Keratinocyte (primary cell): ENCODE measurements around the gene RHOBTB1. TPM values are rescaled to one million over a fixed set of nuclear protein-coding genes. Genes with fewer than 3 reads are reported as not detected.

Experiments
- DNase-seq: peaks from one replicate; pipeline ENCODE4 v3.0.0-alpha.2; 2011; ENCODE audit warnings: low read depth, missing footprints, low spot score
- FAIRE-seq: peaks from 2 replicates; lab custom pipeline; 2011; peaks lifted over from hg19 to GRCh38; lab: Jason Lieb, UNC
- H2AFZ ChIP-seq: 2 replicates; pipeline ENCODE4 v1.6.0; 2012; ENCODE audit warnings: low read length, control low read depth, inconsistent platforms; ENCODE audit not compliant: control insufficient read depth
- H3K27ac ChIP-seq: 2 replicates; pipeline ENCODE4 v1.5.1; 2011; ENCODE audit warnings: low read length; ENCODE audit not compliant: control insufficient read depth, insufficient read depth
- H3K27me3 ChIP-seq: 3 replicates; pipeline ENCODE4 v1.6.0; 2011; ENCODE audit warnings: low read length; ENCODE audit not compliant: control insufficient read depth, insufficient read depth; ENCODE audit errors: extremely low read depth
- H3K36me3 ChIP-seq, 2 experiments: 2 replicates in 1 of 2; 3 replicates in 1 of 2; pipeline ENCODE4 v1.5.1; 2011; ENCODE audit warnings: low read length in 2 of 2, mild to moderate bottlenecking in 1 of 2; ENCODE audit not compliant: control insufficient read depth in 2 of 2, insufficient read depth in 2 of 2; ENCODE audit errors: extremely low read depth in 1 of 2
- H3K4me1 ChIP-seq: 3 replicates; pipeline ENCODE4 v1.5.1; 2011; ENCODE audit warnings: low read length; ENCODE audit not compliant: control insufficient read depth, insufficient read depth; ENCODE audit errors: extremely low read depth
- H3K4me2 ChIP-seq: 3 replicates; pipeline ENCODE4 v1.6.0; 2011; ENCODE audit warnings: low read depth, low read length; ENCODE audit not compliant: control insufficient read depth, insufficient read depth; ENCODE audit errors: extremely low read depth
- H3K4me3 ChIP-seq, 3 experiments: fragments of 200-600 bp in 1 of 3; sonication (generic) in 1 of 3; 2 replicates in 2 of 3; 3 replicates in 1 of 3; pipeline ENCODE4 v1.5.1; 2011 to 2016; ENCODE audit warnings: low read length in 3 of 3, mild to moderate bottlenecking in 3 of 3, control low read depth in 2 of 3, inconsistent platforms in 1 of 3, low read depth in 1 of 3, mixed read lengths in 1 of 3, mixed run types in 1 of 3, moderate library complexity in 1 of 3; ENCODE audit not compliant: control insufficient read depth in 2 of 3, insufficient read depth in 2 of 3; ENCODE audit errors: extremely low read depth in 1 of 3
- H3K79me2 ChIP-seq: 2 replicates; pipeline ENCODE4 v1.6.0; 2012; ENCODE audit warnings: low read length; ENCODE audit not compliant: control insufficient read depth, insufficient read depth
- H3K9ac ChIP-seq: 3 replicates; pipeline ENCODE4 v1.6.0; 2011; ENCODE audit warnings: low read length; ENCODE audit not compliant: control insufficient read depth, insufficient read depth; ENCODE audit errors: extremely low read depth
- H3K9me1 ChIP-seq: 3 replicates; pipeline ENCODE4 v1.6.0; 2011; ENCODE audit warnings: low read length; ENCODE audit not compliant: control insufficient read depth, insufficient read depth; ENCODE audit errors: extremely low read depth
- H3K9me3 ChIP-seq: 2 replicates; pipeline ENCODE4 v1.5.1; 2012; ENCODE audit warnings: low read depth, low read length; ENCODE audit not compliant: control insufficient read depth
- H4K20me1 ChIP-seq: 3 replicates; pipeline ENCODE4 v1.6.0; 2011; ENCODE audit warnings: low read length; ENCODE audit not compliant: control insufficient read depth, insufficient read depth; ENCODE audit errors: extremely low read depth
- CTCF ChIP-seq, 3 experiments: IDR thresholded peaks in 1 of 3; conservative IDR thresholded peaks in 1 of 3; optimal IDR thresholded peaks in 1 of 3; 2 replicates in 2 of 3; 3 replicates in 1 of 3; pipeline versions ENCODE3 to v1.5.1; 2011; ENCODE audit warnings: low read length in 3 of 3, mild to moderate bottlenecking in 3 of 3, moderate library complexity in 2 of 3, control low read depth in 1 of 3, inconsistent platforms in 1 of 3; ENCODE audit not compliant: insufficient read depth in 2 of 3; ENCODE audit errors: extremely low read depth in 1 of 3
- EZH2 ChIP-seq: IDR thresholded peaks from one replicate; pipeline ENCODE4 v1.6.1; 2012; ENCODE audit warnings: inconsistent platforms, mild to moderate bottlenecking, low read length, moderate library complexity
- dilution Hi-C: fragments of 300-500 bp; cut with MboI; formaldehyde crosslinking; loops from one replicate; pipeline ENCODE4 v1.7.0; 2020; ENCODE audit warnings: low sequenced_read_pairs; ENCODE audit not compliant: extremely low pct_ligation_motif_present
- polyA plus RNA-seq, 5 experiments: library from polyadenylated mRNA; depleted of rRNA in 3 of 5; stranded (reverse) in 3 of 5; stranded (forward) in 1 of 5; unstranded in 1 of 5; fragments of >200 nt; gene quantifications; 1 replicate in 1 of 5; 2 replicates in 3 of 5; 3 replicates in 1 of 5; pipeline versions ENCODE4 v1.2.1 to v1.2.3, GENCODE V29; 2011 to 2012; ENCODE audit warnings: missing spikeins in 2 of 5, low read depth in 1 of 5, low replicate concordance in 1 of 5

The RHOBTB1 gene
- polyA plus RNA-seq, 1 donor (not counting 4 experiments of a cell fraction or from before 2014, with no cell fraction given) = 4.6 TPM

- Histone ChIP-seq H2AFZ (peak overlapping the region; percentile 90), H3K79me2 (no peaks in the 10 kb centered on the region)
These were observed 1.1 kb downstream of the RHOBTB1 start for GRCh38 chr10:60942788-60943315.

GRCh38 chr10:60942134-60942787 is 1.7 kb downstream of the RHOBTB1 start:
- no peak for TF ChIP-seq EZH2
- TF ChIP-seq CTCF (optimal IDR thresholded peaks at IDR 0.05 in 1 of 3, IDR thresholded peaks at IDR 0.05 in 1 of 3, conservative IDR thresholded peaks at IDR 0.05 in 1 of 3; ENCODE audit: extremely low read depth in 1 of 3, insufficient read depth in 2 of 3, low read length in 3 of 3) = no peak
- Histone ChIP-seq H3K9ac (no peak overlapping the region), H4K20me1 (no peaks in the 10 kb centered on the region), H2AFZ (no peak overlapping the region), H3K36me3 (no peaks in the 10 kb centered on the region), H3K9me3 (no peaks in the 10 kb centered on the region), H3K27ac (no peak overlapping the region), H3K27me3 (peaks cover 9% of the 10 kb centered on the region), H3K4me3 (peak overlapping the region in 2 of 3 experiments; percentile 70 to 83), H3K9me1 (no peaks in the 10 kb centered on the region), H3K79me2 (no peaks in the 10 kb centered on the region), H3K4me2 (peak overlapping the region; percentile 88), H3K4me1 (peaks cover 7% of the 10 kb centered on the region)
- no peak for FAIRE-seq
- DNase-seq = no peak
- dilution Hi-C loops = no loop called here

More at GRCh38 chr10:60942788-60943315, 1.1 kb downstream of the RHOBTB1 start:
- Histone ChIP-seq H4K20me1 (no peaks in the 10 kb centered on the region), H3K4me2 (peak overlapping the region; percentile 88), H3K4me1 (peaks cover 7% of the 10 kb centered on the region), H3K9me3 (no peaks in the 10 kb centered on the region), H3K36me3 (no peaks in the 10 kb centered on the region), H3K27me3 (peaks cover 9% of the 10 kb centered on the region), H3K27ac (no peak overlapping the region), H3K9ac (peak overlapping the region; percentile 81), H3K4me3 (peak overlapping the region; percentile 64 to 83 (median 70)), H3K9me1 (no peaks in the 10 kb centered on the region)
- FAIRE-seq (peak; percentile 68), DNase-seq (no peak)
- no peak for TF ChIP-seq EZH2
- no peak for TF ChIP-seq CTCF (optimal IDR thresholded peaks at IDR 0.05 in 1 of 3, IDR thresholded peaks at IDR 0.05 in 1 of 3, conservative IDR thresholded peaks at IDR 0.05 in 1 of 3; ENCODE audit: extremely low read depth in 1 of 3, insufficient read depth in 2 of 3, low read length in 3 of 3)
- dilution Hi-C loops = no loop called here
